MCF 10A (cell line): ENCODE measurements around the gene ALKBH2. TPM values are rescaled to one million over a fixed set of nuclear protein-coding genes. Genes with fewer than 3 reads are reported as not detected.

ENCODE experiments used
- BruUV-seq: library from RNA; stranded (reverse); fragments of 400-500 nt; replicated peaks from 2 replicates; lab custom pipeline; 2021; lab: Mats Ljungman, UMichigan
- CTCF ChIA-PET: fragments of 300-600 bp; sonication (Branson Sonifier 250); formaldehyde crosslinking; extraction: SDS; loops from one replicate; lab custom pipeline; 2021; ENCODE audit warnings: antibody characterized with exemption, inconsistent platforms; lab: Yijun Ruan, JAX
- POLR2A ChIA-PET: fragments of 300-600, 350-650 bp; sonication (Branson Sonifier 250); formaldehyde crosslinking; extraction: SDS; loops from one replicate; lab custom pipeline; 2020; ENCODE audit warnings: antibody characterized with exemption, inconsistent platforms; lab: Yijun Ruan, JAX
- DNase-seq: peaks from one replicate; pipeline ENCODE4 v3.0.0-alpha.2; 2018; ENCODE audit not compliant: unreplicated experiment
- H3K27ac Mint-ChIP-seq: one replicate; pipeline ENCODE4 v1.8.0; 2022; ENCODE audit warnings: mild to moderate bottlenecking, low read depth, mixed read lengths; ENCODE audit not compliant: unreplicated experiment
- H3K27me3 Mint-ChIP-seq: one replicate; pipeline ENCODE4 v1.8.0; 2022; ENCODE audit warnings: mixed read lengths; ENCODE audit not compliant: insufficient read depth, unreplicated experiment
- H3K36me3 Mint-ChIP-seq: one replicate; pipeline ENCODE4 v1.8.0; 2022; ENCODE audit warnings: mild to moderate bottlenecking, moderate library complexity, mixed read lengths; ENCODE audit not compliant: insufficient read depth, unreplicated experiment
- H3K4me1 Mint-ChIP-seq: one replicate; pipeline ENCODE4 v1.8.0; 2022; ENCODE audit warnings: mixed read lengths; ENCODE audit not compliant: insufficient read depth, unreplicated experiment
- H3K4me3 Mint-ChIP-seq: one replicate; pipeline ENCODE4 v1.8.0; 2022; ENCODE audit warnings: mild to moderate bottlenecking, moderate library complexity, mixed read lengths; ENCODE audit not compliant: unreplicated experiment
- H3K9me3 Mint-ChIP-seq: one replicate; pipeline ENCODE4 v1.8.0; 2022; ENCODE audit warnings: mixed read lengths; ENCODE audit not compliant: unreplicated experiment
- CTCF ChIP-seq: fragments of 200-600 bp; IDR thresholded peaks from one replicate; pipeline ENCODE4 v1.8.0; 2022; ENCODE audit warnings: antibody characterized with exemption, mild to moderate bottlenecking; ENCODE audit not compliant: unreplicated experiment
- intact Hi-C: fragments of 100-400 bp; cut with micrococcal nuclease; formaldehyde crosslinking; loops from 2 replicates; pipeline ENCODE4 v1.14.1; 2022
- total RNA-seq: library from RNA; stranded (reverse); gene quantifications from 2 replicates; pipeline ENCODE4 v1.2.3, GENCODE V29; 2022

ALKBH2 gene
- total RNA-seq, 1 experiment from 2014 or later = 48.9 TPM

GRCh38 chr12:109097435-109098182 lies 4.3 kb upstream of the ALKBH2 start, which contains the start of gene UNG:
Gene UNG (plus strand): TSS chr12:109097597. CDS start chr12:109097680, 83 bp downstream.
- CTCF ChIA-PET = interaction anchor here (1.1 to 4.2 kb wide), 4 partner anchors 11 to 283 kb away, joined by 3 to 35 read pairs (median 14); no protein-coding TSS in a partner anchor
- intact Hi-C loops = loop anchor here (1.0 to 10.0 kb wide), 3 partner anchors 143 to 288 kb away; partner anchors contain the start of gene SSH1
- Mint-ChIP-seq H3K27ac (peak within 1 kb of the TSS; percentile 87), H3K9me3 (no peaks in the 10 kb centered on the region), H3K27me3 (no peaks in the 10 kb centered on the region), H3K4me1 (peaks cover 20% of the 10 kb centered on the region), H3K4me3 (peak within 1 kb of the TSS; percentile 79), H3K36me3 (peaks cover 29% of the 10 kb centered on the region)
- no peak for TF ChIP-seq CTCF
- BruUV-seq = no TSS peak
- POLR2A ChIA-PET = interaction anchor here (0.7 to 3.5 kb wide), 5 partner anchors 14 to 537 kb away, joined by 3 to 25 read pairs (median 4); partner anchors contain the start of genes SART3 and USP30
- peak; percentile 96 for DNase-seq

- no peaks in the 10 kb centered on the region for H3K27me3 Mint-ChIP-seq
- intact Hi-C loops = loop anchor here (10.0 kb wide), 2 partner anchors 142 to 242 kb away; partner anchors contain the start of gene SSH1
- no peak for TF ChIP-seq CTCF
- peak overlapping the region; percentile 79 for H3K4me3 Mint-ChIP-seq
- H3K27ac Mint-ChIP-seq = no peak overlapping the region
- peaks cover 29% of the 10 kb centered on the region for H3K36me3 Mint-ChIP-seq
- ChIA-PET POLR2A (interaction anchor here (2.2 kb wide), 1 partner anchor 45 kb away, joined by 8 read pairs; the partner anchor contains the start of gene USP30), CTCF (no interaction called here)
- no peak for DNase-seq
- H3K9me3 Mint-ChIP-seq = no peaks in the 10 kb centered on the region
- peaks cover 26% of the 10 kb centered on the region for H3K4me1 Mint-ChIP-seq
- no TSS peak for BruUV-seq
Observed at GRCh38 chr12:109097140-109097434, 3.8 kb upstream of the ALKBH2 start.

GRCh38 chr12:109092497-109093021 lies 713 bp downstream of the ALKBH2 start:
- Mint-ChIP-seq H3K36me3 (peaks cover 48% of the 10 kb centered on the region), H3K9me3 (no peaks in the 10 kb centered on the region), H3K27ac (peak overlapping the region; percentile 85), H3K27me3 (no peaks in the 10 kb centered on the region), H3K4me1 (peaks cover 22% of the 10 kb centered on the region), H3K4me3 (peak overlapping the region; percentile 83)
- ChIA-PET POLR2A (interaction anchor here (0.6 to 2.6 kb wide), 18 partner anchors 9 to 577 kb away, joined by 3 to 15 read pairs (median 4); partner anchors contain the start of genes ISCU, SART3 and SSH1), CTCF (interaction anchor here (0.6 to 2.0 kb wide), 24 partner anchors 8 to 1930 kb away, joined by 3 to 7 read pairs (median 3); partner anchors contain the start of gene SSH1)
- intact Hi-C loops = loop anchor here (1.0 to 10.0 kb wide), 6 partner anchors 138 to 1100 kb away; partner anchors contain the start of gene SSH1
- peak; percentile 25 for DNase-seq
- TF ChIP-seq CTCF = no peak
- BruUV-seq = no TSS peak

- no peaks in the 10 kb centered on the region for H3K9me3 Mint-ChIP-seq
- peaks cover 71% of the 10 kb centered on the region for H3K36me3 Mint-ChIP-seq
Observed at GRCh38 chr12:109089683-109090082, 3.6 kb downstream of the ALKBH2 start.

More at GRCh38 chr12:109089683-109090082, 3.6 kb downstream of the ALKBH2 start:
- DNase-seq = no peak
- CTCF ChIA-PET = interaction anchor here (1.3 kb wide), 1 partner anchor 22 kb away, joined by 4 read pairs; no protein-coding TSS in a partner anchor
- peaks cover 22% of the 10 kb centered on the region for H3K4me1 Mint-ChIP-seq
- intact Hi-C loops = loop anchor here (5.0 to 10.0 kb wide), 3 partner anchors 135 to 1097 kb away; partner anchors contain the start of gene SSH1
- no TSS peak for BruUV-seq
- no peak overlapping the region for H3K27ac Mint-ChIP-seq
- no peak overlapping the region for H3K4me3 Mint-ChIP-seq
- POLR2A ChIA-PET = no interaction called here
- H3K27me3 Mint-ChIP-seq = no peaks in the 10 kb centered on the region
- TF ChIP-seq CTCF = no peak
